ENCODE measurements around the gene GRID1.

The GRID1 gene

DNA sequence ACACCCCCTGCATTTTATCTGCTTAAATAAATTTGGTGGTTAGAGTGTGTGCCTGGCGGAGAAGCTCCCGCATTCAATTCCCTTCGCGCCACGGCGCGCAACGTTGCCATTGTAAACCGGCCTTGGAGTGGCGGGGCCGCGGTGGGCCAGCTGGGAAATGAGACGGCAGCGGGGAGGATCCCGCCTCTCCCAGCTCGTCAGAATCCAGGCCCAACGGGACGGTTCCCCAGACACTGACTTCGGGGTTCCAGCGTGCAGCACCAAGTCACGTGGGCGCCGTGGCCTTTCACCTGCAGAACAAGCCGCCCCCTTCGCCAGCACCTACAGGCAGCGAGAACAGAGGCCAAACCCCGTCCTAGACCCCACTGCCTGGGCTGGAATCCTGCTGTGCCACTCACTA, 103.4 kb downstream of the GRID1 start:
- no peak for DNase-seq

DNA sequence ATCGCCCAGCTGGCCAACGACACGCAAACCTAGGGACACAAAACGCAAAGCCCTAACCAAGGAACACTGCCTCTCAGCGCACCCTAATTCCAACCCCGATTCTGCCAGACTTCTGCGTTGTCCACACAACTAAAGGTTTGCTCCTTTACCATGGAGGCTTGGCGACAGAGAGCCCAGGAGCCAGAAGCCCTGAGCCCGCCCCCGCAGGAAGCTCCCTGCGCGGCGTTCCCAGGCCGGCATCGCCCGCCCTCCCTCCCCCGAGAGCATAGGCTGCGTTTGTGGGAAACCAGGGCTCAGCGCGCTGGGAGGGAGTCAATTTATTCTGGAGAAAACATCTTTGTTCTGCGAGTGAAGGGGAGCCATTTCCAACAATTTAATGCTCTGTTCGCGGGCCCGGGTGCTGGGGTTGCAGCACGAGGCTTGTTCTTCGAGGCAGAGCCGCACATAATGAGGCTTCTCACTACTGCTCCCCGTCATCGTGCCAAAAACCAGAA, 103.9 kb downstream of the GRID1 start:
- no peak for DNase-seq

DNA sequence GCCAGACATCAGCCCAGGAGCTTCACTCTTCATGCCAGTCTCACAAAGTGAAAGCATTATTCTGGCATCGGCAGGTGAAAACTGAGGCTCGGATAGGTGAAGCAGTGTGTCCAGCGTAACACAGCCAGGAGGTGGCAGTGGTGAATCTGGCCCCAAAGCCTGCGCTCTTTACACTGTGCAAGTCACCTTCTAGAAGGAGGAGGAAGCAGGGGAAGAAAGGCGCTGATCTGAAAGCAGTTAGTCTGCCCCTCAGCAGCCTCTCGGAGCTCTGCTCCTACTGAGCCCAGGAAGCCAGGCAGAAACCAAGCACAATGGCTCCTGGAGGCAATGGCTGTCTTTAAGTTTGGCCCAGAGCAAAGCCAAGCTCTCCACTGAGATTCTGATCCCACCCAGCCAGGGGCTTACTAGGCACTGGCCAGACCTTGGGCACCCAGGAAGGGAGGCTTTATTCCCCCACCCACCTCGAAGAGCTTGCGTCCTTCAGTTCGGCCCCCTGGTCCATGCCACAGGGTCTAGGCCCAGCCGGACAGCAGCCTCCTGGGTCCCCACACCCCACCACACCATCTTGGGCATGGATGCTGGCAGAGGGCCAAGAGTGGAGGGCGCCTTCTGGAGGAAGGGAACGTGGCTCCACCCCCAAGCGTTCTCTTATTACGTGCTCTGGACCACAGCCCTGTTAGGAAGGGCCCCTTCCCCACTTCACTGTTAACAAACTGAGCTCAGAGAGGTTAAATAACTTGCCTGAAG, 104.5 kb downstream of the GRID1 start:
- DNase-seq: no peak

DNA sequence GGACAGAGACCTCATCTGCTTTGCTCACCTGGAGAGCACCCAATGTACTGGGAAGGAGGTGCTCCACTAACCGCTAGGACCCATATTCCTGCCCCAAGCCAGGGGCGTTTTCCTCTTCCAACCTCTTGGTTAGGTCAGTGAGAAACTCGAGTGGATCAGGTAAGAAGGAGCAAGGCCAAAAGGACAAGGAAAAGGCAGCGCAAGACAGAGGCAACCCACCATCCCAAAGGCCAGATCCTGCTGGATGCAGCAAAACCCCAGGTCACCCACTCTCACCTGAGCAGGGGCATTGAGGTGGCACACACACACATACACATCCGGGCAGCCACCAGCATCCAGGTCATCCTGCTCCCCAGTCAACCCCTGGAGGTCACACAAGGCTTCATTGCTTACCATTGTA, 105.1 kb downstream of the GRID1 start:
- no peak for DNase-seq

DNA sequence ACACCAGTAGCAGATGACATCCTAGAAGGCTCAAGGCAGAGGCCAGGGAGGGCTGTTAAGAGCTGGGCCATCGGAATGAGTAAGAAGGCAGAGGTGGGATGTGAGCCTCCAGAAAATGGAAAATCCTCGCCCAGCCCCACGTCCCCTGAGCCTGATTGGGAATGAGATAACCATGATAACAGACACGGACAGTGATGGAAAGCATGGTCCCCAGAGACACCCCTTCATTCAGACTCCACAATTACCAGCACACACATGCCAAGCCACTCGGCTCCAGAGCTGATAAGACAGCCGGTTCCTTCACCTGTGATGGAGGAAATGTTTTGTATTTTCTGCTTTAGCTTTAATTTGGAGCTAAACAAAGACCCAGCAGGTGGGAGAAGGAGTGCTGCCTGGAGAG, 106.0 kb downstream of the GRID1 start:
- DNase-seq: no peak

DNA sequence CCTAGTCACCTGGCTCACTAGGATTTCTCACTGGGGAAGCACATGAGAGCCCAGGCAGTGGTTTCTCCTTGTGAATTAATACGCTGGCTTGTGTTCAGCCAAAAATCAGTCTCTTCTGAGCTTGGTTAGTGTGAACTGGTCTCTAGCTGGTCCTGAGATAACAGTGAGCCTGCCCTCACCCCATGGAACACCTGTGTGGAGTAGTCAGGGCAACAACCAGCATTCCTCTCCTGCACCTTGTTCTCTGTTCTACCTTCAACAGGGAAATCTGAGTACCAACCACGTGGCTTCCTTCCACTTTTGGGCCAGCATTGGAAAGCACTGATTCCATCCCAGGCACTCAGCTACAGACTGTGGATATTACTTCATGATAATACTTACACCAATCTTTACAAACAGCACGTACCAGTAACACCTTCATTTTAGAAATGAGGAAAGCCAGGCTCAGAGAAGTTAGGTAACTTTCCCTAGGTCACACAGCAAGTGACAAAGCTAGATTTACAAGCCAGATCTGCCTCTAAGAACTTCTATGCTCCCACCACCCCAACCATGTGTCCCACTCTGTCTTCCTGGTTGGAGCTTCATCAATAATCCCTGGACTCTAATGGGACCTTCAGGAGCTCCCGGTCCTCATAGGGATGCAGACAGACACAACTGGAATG, 106.6 kb downstream of the GRID1 start:
- no peak for DNase-seq

DNA sequence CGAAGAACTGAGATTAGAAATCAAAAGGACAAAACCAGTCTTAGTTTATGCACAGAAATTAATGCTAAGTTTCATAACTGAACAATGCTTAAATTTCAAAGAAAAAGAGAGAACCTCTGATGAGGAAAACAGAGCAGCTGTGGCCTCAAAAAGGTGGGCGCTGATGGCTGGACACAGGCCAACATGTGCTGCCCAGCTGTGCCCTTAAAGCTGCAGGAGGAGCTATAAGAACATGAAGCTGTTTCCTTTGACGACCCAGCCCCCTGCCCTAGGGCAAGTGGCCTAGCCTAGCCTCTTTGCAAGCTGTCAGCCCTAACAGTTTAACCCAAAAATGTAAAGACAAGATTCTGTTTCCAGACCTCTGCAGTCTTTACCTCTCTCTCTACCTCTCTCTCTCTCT, 107.7 kb downstream of the GRID1 start:
- DNase-seq: no peak

DNA sequence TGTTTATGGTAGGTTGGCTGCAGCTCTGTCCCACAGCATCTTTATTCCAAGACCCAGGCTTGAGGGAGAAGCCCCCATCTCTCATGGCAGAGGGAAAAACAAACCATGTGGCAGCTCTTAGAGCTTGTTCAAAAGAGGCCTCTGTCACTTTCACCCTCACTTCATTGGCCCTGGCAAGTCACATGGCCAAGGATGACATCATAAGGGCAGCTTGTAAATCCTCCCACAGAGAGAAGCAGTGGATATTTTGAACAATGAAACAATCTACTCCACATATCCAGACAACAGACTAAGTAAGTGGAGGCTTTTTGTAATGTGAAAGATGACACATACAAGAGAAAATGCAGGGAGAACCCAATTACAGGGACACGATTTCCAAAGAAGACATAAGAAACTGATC, 108.1 kb downstream of the GRID1 start:
- no peak for DNase-seq

DNA sequence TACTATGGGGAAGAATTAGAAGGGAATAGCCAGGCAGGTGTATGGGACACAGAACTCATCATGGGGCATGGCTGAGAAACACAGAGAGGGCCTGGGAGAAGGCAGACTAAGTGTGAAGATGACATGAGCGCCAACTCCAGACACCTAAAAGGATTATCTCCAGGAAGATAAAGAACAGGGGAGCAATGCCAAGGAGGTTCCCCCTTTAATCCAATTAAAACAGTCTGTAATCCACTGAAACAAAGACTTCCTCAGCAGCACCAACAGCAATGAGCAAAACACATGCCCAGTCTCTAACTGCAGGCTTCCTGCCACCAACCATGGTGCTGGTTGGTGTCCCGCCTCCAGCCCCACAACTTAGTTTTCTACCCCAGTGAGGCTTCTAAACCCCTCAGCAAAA, 108.9 kb downstream of the GRID1 start:
- DNase-seq: no peak

DNA sequence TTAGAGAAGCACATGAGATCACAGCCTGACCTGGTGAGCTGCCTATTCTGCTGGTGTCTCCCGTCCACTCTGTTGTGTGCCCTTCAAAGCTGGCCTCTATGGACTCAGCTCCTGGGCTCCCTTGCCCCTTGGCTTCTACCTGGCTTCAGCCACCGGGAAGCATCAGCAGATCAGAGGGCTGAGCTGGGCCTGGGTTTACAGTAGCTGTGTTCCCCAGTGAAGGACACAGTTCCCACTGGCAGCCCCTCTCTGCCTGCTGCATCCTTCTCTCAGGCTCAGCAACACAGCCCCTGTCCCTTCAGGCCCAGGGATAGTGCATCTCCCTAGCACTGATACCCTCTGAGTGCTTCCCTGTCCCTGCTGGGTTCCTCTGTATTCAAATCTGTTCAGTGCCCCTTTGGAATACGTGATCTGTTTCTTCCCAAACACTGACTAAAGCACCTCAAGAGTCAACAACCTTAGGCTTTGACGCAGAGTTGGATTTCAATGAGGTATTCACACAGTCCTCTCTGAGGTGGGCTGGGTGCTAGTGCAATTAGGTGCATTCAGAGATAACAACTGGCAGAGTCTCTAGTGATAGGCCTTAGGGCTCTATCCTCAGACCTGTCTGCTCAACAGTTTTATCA, 109.8 kb downstream of the GRID1 start:
- no peak for DNase-seq

DNA sequence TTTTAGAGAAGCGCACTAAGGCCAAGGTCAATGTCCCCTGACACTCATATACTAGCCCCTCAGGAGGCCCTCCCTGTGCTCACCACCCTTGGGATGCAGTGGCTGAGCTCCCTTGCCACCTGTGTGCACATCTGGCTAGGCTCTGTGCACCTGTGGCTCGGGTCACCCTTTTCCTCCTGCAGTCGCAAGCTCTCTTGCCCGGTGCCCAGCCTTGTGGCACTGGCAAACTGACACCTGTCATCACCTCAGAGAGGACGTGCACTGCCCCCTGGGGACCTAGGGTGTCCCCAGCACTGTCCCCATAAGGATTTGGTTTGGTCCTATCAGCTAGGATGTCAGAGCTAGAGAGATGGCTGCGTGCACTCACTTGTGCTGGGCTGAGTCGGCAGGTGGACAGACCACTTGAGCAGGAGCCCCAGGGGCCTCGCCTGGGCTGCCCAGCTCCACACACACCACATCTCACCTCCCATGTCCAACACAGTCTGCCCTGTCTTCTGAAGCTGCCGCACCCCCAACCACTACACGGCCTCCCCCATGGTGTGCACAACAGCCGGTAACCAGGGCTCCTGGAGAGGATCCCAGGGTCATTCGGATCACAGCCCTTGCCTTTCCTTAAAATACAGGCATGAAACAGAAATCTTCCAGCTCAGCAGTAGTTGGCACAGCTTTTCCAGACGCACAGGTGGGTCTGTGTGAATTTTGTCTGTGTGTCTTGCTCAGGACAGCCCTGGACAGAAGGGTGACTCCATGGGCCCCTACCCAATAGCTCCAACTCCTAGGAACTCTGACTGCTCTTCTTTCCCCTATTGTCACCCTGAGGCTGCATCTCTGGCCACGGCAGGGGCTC, 111.0 kb downstream of the GRID1 start:
- DNase-seq: no peak

DNA sequence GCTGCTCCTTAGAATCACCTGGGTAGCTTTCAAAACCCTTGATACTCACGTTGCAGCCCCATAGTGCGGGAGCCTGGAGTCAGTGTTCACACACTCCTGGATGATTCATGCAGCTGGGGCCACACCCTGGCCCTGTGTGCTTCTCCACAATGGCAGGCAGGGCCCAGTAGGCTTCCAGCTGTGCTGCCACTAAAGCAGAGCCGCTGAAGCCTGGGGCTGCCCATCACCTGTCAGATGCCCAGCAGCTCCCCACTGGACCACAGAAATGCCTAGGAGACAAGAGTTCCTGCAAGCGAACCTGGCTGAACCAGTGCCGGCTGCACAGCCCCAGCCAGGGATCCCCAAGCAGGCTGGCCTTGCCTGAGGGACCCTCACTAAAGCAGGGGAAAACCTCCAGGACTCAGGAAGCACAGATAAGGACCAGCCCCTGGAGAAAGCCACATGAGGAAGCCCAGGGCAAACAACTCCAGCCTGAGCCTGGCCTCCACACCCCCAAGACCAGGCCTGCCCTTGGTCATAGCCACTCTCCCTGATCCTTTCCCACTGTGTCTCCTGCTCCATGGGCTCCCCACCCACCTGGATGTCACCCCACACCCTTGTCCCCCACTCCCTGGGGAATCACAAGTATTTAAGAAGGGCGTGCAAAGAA, 111.9 kb downstream of the GRID1 start:
- no peak for DNase-seq

DNA sequence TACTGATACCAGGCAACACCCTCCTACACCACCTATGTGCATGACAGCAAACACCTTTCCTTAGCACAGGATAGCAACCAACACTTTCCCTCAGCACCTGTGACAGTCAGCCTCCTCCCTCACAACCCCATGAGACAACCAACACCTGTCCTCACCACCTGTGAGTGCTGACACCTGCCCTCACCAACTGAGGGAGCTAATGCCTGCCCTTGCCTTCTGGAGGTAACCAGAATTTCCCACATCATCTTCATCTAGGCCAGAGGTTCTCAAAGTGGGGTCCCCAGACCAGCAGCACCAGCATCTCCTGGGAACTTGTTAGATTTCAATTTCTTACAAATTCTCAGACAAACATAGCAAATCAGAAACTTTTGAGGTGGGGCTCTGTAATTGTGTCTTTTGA, 112.5 kb downstream of the GRID1 start:
- DNase-seq: peak; percentile 41

DNA sequence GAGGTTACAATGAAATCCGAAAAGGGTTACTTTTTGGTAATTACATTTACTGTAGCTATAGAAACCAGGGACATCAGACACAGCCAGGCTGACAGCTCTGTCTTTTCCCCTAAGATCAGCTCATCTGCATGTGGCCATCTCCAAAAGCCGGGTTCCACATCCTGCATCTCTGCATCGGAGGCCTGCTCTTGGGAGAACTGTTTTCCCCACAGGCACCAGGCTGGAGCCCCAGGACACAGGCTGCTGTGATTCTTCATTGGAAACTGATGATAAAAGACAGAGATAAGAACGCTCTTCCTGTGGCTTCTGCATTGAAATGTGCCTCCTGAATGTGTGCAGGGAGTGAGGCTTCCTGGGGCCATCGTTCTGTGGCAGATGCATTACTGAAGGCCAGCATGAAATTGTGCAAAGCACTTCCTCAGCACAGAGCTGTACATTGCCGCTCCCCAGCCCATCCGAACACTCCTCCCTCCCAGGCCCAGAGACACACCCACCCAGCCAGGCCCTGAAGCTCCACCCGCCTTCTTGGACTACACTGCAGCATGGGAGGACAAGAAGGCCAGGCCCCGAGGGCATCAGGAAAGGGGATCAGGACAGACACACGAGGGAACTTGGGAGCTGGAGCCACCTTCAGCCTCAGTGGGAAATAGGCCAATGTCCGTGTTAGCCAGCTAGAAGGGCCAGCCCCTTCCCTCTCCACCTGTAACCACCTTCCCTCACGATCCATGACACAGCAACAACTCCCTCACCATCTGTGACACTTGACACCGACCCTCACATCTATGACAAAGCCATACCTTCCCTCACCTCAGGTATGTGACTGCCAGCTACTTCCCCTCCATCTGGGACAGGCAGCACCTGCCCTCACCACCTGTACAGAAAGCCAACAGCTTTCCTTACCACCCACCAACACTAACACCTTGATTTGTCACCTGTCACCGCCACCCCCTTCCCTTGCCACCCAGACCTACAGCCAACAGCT, 113.2 kb downstream of the GRID1 start:
- peak; percentile 41 for DNase-seq

DNA sequence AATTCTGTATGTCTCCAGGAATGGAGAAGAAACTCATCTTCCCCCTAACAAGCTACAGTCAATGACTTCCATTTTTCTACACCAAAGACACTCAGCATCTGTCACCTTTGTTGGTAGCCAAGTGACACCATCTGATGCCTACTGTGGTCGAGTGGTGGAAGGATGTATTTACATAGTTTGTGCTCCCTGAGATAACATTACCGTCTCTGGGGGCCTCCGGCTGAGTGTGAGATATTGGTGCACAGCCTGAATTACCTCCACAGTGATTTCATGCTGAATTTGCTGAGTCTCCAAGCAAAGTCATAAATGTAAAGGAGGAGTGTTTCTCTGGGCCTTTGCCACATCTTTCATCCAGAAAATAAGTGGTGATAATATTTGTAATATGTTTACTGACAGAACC, 114.0 kb downstream of the GRID1 start:
- peak; percentile 57 for DNase-seq

DNA sequence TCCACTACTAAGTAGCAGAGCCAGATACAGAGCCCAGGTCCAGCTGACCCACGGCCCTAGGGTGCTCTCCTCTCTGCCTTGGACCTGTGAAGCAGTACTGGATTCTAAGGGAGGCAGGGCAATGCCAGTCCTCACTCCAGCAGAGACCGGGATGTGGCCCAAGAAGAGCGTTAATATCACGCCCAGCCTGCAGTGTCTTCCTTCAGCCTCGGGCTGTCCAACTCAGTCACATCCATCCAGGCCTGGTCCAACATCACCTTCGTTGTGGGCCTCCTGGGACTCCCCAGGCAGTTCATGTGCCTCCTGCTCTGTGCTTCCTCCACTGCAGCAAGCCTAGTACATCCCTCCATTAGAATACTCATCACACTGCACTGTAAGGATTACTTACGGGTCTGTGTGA, 114.5 kb downstream of the GRID1 start:
- no peak for DNase-seq

DNA sequence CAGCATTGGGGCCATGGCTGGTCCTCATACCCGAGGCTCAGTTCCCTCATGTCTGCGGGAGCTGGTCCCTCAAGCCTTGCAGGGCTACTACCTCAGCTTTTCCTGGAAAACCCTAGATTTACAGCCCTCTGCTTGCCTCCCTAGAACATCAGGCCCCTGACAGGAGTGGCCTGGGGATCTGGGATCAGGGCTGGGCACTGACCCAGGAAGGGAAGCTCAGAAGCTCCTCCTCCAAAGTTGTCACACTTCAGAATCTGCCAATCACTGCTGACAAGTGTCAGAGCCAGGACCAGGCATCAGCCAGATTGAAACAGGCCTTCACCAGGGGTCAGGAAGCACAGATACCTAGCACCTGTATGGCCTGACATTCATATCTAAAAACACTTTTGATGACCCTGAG, 115.2 kb downstream of the GRID1 start:
- DNase-seq: no peak

DNA sequence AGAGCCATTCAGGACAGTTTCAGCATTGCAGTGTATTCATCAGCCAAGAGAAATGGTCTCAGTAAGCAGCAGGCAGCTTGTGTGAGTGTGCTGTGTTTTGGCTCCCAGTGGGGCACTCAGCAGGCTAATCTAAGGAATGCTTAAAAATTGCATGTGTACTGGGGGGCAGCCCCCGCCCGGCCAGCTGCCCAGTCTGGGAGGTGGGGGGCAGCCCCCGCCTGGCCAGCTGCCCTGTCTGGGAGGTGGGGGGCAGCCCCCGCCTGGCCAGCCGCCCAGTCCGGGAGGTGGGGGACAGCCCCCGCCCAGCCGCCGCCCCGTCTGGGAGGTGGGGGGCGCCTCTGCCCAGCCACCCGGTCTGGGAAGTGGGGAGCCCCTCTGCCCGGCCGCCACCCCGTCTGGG, 116.2 kb downstream of the GRID1 start:
- no peak for DNase-seq

DNA sequence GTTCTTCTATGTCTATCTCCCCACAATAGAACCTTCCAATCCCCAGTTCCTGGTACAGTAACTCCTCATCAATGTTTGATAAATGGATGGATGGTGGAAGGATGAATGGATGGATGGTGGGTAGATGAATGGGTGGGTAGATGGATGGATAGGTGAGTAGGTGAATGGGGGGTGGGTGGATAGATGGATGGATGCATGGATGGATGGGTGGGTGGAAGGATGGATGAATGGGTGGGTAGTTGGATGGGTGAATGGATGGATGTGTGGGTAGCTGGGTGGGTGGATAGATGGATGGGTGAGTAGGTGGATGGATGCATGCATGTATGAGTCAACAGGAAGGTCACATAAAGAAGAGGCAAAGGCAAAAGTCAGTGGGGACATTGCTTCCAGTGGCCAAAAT, 116.8 kb downstream of the GRID1 start:
- DNase-seq: no peak

DNA sequence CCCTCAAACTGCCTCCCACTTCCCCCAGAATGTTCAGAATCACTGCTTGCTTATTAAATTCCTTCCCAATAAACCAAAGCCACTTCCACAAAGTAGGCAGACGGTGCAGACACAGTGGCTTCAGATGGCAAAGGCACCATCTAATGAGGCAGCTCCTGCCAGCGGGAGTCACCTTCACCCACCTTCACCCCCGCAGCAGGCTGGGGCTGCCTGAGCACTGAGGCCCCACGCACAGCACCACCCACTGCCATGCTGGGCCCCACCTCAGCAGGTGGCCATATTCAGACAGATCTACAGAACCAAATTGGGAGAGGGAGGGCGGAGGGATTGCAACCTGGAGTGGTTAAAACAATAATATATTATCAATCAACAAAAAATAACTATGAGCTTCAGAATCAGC, 118.5 kb downstream of the GRID1 start:
- no peak for DNase-seq

DNA sequence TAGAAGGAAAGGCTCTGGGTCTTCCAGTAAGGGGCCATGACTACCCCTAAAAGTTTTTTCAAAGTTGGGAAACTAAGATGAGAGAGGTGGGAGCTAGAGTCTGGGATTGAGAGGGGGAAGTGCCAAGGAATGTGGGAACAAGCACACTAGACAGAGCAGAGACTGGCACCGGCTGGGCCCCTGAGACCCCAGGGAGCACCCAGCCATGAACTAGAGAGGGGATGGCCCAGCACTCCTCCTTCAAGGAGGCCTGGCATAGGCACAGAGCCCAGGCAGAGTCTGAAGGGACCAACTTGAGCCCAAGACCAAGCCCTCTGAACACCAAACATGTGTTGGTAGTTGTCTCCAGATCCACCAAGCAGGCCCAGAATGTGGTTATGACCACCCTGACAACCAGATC, 119.0 kb downstream of the GRID1 start:
- DNase-seq: no peak

DNA sequence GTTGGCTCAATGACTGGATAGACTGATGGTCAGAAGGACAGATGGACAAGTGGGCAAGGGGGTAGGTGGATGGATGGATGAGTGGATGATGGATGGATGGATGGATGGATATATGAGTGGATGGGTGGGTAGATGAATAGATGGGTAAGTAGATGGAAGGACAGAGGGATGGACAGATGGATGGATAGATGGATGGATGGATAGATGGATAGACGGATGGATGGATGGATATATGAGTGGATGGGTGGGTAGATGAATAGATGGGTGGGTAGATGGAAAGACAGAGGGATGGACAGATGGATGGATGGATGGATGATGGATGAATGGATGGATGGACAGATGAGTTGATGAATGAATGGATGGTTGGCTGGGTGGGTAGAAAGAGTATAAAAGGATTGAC, 119.5 kb downstream of the GRID1 start:
- no peak for DNase-seq
